GM12878 (cell line): ENCODE data around the gene ADAMTS3.

Experiments used
- CBX3 ChIP-seq: fragments of 200-600 bp; sonication (generic); IDR thresholded peaks from 2 replicates; pipeline ENCODE4 v1.6.1; 2016; ENCODE audit warnings: low read depth, borderline replicate concordance
- CBX5 ChIP-seq: sonication (generic); IDR thresholded peaks from 2 replicates; pipeline ENCODE4 v1.6.1; 2016; ENCODE audit warnings: low read depth, moderate library complexity, mild to moderate bottlenecking, inconsistent platforms
- ESRRA ChIP-seq: IDR thresholded peaks from 2 replicates; pipeline ENCODE4 v1.6.1; 2012; ENCODE audit warnings: mild to moderate bottlenecking, low read length, improper control_type of control experiment
- HDAC6 ChIP-seq: fragments of 200-600 bp; sonication (generic); IDR thresholded peaks from one replicate; pipeline ENCODE4 v1.8.0; 2017; ENCODE audit warnings: antibody characterized with exemption; ENCODE audit not compliant: unreplicated experiment
- PAX8 ChIP-seq: fragments of 450-650 bp; IDR thresholded peaks from 2 replicates; pipeline ENCODE4 v1.6.1; 2017; ENCODE audit warnings: mild to moderate bottlenecking, moderate library complexity
- POLR2AphosphoS5 ChIP-seq: IDR thresholded peaks from 2 replicates; pipeline ENCODE4 v1.6.1; 2011; ENCODE audit warnings: mild to moderate bottlenecking, low read length, inconsistent platforms
- ZNF274 ChIP-seq: IDR thresholded peaks from one replicate; pipeline ENCODE4 v1.8.0; 2011; ENCODE audit not compliant: insufficient read length, insufficient read depth
- TF ChIP-seq, protein P1 (sequence below), 3 experiments: IDR thresholded peaks in 2 of 3; conservative IDR thresholded peaks in 1 of 3; 2 replicates each; pipeline ENCODE4 v1.5.1; 2011; ENCODE audit warnings: low read depth in 3 of 3, low read length in 3 of 3, mild to moderate bottlenecking in 3 of 3, control low read depth in 2 of 3, moderate library complexity in 2 of 3, inconsistent platforms in 1 of 3, mixed read lengths in 1 of 3; ENCODE audit not compliant: control insufficient read depth in 2 of 3, insufficient read depth in 1 of 3; ENCODE audit errors: extremely low read depth in 1 of 3
- TF ChIP-seq, protein P2 (sequence below): fragments of 450-650 bp; formaldehyde crosslinking; IDR thresholded peaks from 2 replicates; pipeline ENCODE4 v1.4.0; 2022; ENCODE audit warnings: mild to moderate bottlenecking, moderate library complexity
- TF ChIP-seq, protein P3 (sequence below): fragments of 450-650 bp; IDR thresholded peaks from 2 replicates; pipeline ENCODE4 v1.6.1; 2016; ENCODE audit warnings: mild to moderate bottlenecking

DNA sequence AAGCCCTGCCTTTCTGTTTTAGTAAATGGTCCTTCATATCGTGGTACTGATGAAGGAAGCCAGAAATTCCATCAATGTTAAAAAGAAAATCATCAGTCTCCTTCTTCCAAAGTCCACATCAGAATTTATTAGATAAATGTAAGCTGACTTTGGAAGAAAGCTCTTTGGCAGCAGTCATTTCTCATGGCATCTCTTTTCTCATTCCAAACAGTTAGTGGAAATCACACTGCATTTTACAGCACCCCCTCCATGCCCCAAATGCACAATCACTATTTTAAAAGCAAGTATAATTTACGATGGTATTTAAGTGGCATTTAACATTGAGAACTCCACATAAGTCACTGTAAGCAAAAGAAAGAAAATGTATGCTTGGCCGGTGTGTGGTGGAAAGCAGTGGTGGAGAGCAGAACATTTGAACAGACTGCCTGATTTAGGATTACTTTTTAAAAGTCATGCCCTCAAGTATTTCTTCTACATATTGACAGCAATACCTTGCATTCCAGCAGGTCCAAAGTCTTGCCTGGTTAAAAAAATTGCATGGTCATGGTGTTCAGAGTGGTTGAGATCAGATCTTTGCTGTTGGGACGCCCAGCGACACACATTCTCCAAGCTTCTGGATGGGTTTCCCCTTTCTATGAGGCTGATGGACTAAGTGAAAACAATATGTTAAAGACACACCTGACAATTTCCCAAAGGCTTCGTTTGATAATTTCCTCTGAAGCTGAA is 248.6 kb downstream of the ADAMTS3 start:
- TF ChIP-seq PAX8, result no peak
- TF ChIP-seq, protein P1, sequence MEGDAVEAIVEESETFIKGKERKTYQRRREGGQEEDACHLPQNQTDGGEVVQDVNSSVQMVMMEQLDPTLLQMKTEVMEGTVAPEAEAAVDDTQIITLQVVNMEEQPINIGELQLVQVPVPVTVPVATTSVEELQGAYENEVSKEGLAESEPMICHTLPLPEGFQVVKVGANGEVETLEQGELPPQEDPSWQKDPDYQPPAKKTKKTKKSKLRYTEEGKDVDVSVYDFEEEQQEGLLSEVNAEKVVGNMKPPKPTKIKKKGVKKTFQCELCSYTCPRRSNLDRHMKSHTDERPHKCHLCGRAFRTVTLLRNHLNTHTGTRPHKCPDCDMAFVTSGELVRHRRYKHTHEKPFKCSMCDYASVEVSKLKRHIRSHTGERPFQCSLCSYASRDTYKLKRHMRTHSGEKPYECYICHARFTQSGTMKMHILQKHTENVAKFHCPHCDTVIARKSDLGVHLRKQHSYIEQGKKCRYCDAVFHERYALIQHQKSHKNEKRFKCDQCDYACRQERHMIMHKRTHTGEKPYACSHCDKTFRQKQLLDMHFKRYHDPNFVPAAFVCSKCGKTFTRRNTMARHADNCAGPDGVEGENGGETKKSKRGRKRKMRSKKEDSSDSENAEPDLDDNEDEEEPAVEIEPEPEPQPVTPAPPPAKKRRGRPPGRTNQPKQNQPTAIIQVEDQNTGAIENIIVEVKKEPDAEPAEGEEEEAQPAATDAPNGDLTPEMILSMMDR (IDR thresholded peaks at IDR 0.05 in 2 of 3, conservative IDR thresholded peaks at IDR 0.05 in 1 of 3; ENCODE audit: control insufficient read depth in 2 of 3, extremely low read depth in 1 of 3, insufficient read depth in 1 of 3, low read depth in 3 of 3, low read length in 3 of 3), result no peak
- TF ChIP-seq ESRRA, result no peak
- TF ChIP-seq HDAC6, result no peak
- TF ChIP-seq ZNF274, result no peak
- TF ChIP-seq, protein P2, sequence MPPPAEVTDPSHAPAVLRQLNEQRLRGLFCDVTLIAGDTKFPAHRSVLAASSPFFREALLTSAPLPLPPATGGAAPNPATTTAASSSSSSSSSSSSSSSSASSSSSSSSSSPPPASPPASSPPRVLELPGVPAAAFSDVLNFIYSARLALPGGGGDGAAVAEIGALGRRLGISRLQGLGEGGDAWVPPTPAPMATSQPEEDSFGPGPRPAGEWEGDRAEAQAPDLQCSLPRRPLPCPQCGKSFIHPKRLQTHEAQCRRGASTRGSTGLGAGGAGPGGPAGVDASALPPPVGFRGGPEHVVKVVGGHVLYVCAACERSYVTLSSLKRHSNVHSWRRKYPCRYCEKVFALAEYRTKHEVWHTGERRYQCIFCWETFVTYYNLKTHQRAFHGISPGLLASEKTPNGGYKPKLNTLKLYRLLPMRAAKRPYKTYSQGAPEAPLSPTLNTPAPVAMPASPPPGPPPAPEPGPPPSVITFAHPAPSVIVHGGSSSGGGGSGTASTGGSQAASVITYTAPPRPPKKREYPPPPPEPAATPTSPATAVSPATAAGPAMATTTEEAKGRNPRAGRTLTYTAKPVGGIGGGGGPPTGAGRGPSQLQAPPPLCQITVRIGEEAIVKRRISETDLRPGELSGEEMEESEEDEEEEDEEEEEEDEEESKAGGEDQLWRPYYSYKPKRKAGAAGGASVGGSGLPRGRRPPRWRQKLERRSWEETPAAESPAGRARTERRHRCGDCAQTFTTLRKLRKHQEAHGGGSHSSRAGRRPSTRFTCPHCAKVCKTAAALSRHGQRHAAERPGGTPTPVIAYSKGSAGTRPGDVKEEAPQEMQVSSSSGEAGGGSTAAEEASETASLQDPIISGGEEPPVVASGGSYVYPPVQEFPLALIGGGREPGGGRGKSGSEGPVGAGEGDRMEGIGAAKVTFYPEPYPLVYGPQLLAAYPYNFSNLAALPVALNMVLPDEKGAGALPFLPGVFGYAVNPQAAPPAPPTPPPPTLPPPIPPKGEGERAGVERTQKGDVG (CRISPR knock-in tag), result no peak
- TF ChIP-seq, protein P3, sequence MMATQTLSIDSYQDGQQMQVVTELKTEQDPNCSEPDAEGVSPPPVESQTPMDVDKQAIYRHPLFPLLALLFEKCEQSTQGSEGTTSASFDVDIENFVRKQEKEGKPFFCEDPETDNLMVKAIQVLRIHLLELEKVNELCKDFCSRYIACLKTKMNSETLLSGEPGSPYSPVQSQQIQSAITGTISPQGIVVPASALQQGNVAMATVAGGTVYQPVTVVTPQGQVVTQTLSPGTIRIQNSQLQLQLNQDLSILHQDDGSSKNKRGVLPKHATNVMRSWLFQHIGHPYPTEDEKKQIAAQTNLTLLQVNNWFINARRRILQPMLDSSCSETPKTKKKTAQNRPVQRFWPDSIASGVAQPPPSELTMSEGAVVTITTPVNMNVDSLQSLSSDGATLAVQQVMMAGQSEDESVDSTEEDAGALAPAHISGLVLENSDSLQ, result no peak
- no peak for TF ChIP-seq CBX5
- no peak for TF ChIP-seq POLR2AphosphoS5
- TF ChIP-seq CBX3, result no peak
